ENCODE measurements around the gene SEZ6. TPM values are rescaled to one million over a fixed set of nuclear protein-coding genes. Genes with fewer than 3 reads are reported as not detected.

SEZ6 gene
- total RNA-seq, 1 experiment from 2014 or later, result not detected

DNA sequence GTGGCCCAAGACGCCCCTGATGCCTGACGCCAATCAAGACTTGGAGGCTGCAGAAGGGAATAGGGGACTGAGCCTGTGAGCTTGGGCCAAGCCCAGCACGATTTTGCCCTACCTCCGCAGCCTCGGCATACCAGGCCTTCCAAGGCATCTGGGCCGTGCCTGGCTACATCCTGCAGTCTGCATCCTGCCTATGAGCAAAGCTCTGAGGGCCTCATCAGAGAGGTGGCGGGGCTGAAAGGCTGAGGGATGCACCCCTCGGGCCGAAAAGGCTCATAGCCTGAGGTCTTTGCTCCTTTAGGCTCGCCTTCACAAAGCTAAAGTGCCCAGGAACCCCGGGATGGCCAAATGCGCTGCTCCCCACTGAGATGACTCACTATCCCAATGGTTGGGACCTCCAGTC, 2.5 kb downstream of the SEZ6 start:
- Histone ChIP-seq H3K9ac (ENCODE audit: low read length) (no peak overlapping the region), H4K20me1 (ENCODE audit: low read length) (no peaks in the 10 kb centered on the region), H3K27me3 (ENCODE audit: low read length) (peaks cover 9% of the 10 kb centered on the region), H3K9me2 (replicated peaks; ENCODE audit: low read length) (no peaks in the 10 kb centered on the region), H2AFZ (ENCODE audit: low read length) (no peak overlapping the region), H3K9me3 (ENCODE audit: low read length) (no peaks in the 10 kb centered on the region), H3F3A (ENCODE audit: low read length, unreplicated experiment) (no peaks in the 10 kb centered on the region), H3K4me1 (ENCODE audit: insufficient read depth, low read length) (no peaks in the 10 kb centered on the region), H3K4me2 (ENCODE audit: low read length) (no peak overlapping the region), H3K27ac (ENCODE audit: low read length) (no peak overlapping the region), H3K79me2 (ENCODE audit: low read length) (no peaks in the 10 kb centered on the region), H3K4me3 (ENCODE audit: low read length) (no peak overlapping the region), H3K36me3 (ENCODE audit: low read depth, low read length) (no peaks in the 10 kb centered on the region)
- no peak for DNase-seq
- ChIA-PET POLR2A (ENCODE audit: unreplicated experiment) (no interaction called here), CTCF (no interaction called here)
- no peak for TF ChIP-seq EZH2 (IDR thresholded peaks at IDR 0.05; ENCODE audit: low read length, unreplicated experiment)
- TF ChIP-seq, protein P1, sequence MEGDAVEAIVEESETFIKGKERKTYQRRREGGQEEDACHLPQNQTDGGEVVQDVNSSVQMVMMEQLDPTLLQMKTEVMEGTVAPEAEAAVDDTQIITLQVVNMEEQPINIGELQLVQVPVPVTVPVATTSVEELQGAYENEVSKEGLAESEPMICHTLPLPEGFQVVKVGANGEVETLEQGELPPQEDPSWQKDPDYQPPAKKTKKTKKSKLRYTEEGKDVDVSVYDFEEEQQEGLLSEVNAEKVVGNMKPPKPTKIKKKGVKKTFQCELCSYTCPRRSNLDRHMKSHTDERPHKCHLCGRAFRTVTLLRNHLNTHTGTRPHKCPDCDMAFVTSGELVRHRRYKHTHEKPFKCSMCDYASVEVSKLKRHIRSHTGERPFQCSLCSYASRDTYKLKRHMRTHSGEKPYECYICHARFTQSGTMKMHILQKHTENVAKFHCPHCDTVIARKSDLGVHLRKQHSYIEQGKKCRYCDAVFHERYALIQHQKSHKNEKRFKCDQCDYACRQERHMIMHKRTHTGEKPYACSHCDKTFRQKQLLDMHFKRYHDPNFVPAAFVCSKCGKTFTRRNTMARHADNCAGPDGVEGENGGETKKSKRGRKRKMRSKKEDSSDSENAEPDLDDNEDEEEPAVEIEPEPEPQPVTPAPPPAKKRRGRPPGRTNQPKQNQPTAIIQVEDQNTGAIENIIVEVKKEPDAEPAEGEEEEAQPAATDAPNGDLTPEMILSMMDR (conservative IDR thresholded peaks at IDR 0.05; ENCODE audit: low read depth, low read length), result no peak
- TF ChIP-seq EZH2phosphoT487 (IDR thresholded peaks at IDR 0.05; ENCODE audit: borderline replicate concordance, low read length), result no peak
- no TSS peak for BruUV-seq (replicated peaks)
- intact Hi-C loops (cut with micrococcal nuclease), result no loop called here
- ATAC-seq, result no peak

DNA sequence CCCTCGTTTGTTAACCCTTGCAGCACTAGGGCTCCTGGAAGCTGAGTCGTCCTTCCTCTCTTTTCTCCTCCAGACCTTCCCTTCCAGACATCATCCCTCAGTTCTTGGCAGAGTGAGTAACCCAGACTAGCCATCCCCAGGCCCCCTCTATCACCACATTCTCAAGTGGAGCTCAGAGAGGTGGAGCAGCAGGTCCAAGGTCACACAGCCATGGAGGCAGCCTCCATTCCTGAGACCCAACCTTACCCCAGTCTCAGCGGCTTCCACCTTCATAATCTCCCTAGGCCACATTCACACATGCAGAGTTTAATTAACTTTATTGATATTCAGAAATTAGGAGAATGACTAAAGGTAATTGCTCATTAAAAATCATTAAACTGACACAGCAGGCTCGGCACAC, 3.0 kb downstream of the SEZ6 start:
- Histone ChIP-seq H3K9ac (ENCODE audit: low read length) (no peak overlapping the region), H3K27ac (ENCODE audit: low read length) (no peak overlapping the region), H4K20me1 (ENCODE audit: low read length) (no peaks in the 10 kb centered on the region), H3K79me2 (ENCODE audit: low read length) (no peaks in the 10 kb centered on the region), H3K4me3 (ENCODE audit: low read length) (no peak overlapping the region), H3F3A (ENCODE audit: low read length, unreplicated experiment) (no peaks in the 10 kb centered on the region), H3K4me2 (ENCODE audit: low read length) (no peak overlapping the region), H3K27me3 (ENCODE audit: low read length) (peaks cover 9% of the 10 kb centered on the region), H2AFZ (ENCODE audit: low read length) (no peak overlapping the region), H3K9me2 (replicated peaks; ENCODE audit: low read length) (no peaks in the 10 kb centered on the region), H3K4me1 (ENCODE audit: insufficient read depth, low read length) (no peaks in the 10 kb centered on the region), H3K36me3 (ENCODE audit: low read depth, low read length) (no peaks in the 10 kb centered on the region), H3K9me3 (ENCODE audit: low read length) (no peaks in the 10 kb centered on the region)
- intact Hi-C loops (cut with micrococcal nuclease), result no loop called here
- TF ChIP-seq EZH2 (IDR thresholded peaks at IDR 0.05; ENCODE audit: low read length, unreplicated experiment) (no peak), EZH2phosphoT487 (IDR thresholded peaks at IDR 0.05; ENCODE audit: borderline replicate concordance, low read length) (no peak)
- TF ChIP-seq, protein P1 (conservative IDR thresholded peaks at IDR 0.05; ENCODE audit: low read depth, low read length), result no peak
- CTCF ChIA-PET, result no interaction called here
- POLR2A ChIA-PET (ENCODE audit: unreplicated experiment), result no interaction called here
- no TSS peak for BruUV-seq (replicated peaks)
- no peak for DNase-seq
- no peak for ATAC-seq

DNA sequence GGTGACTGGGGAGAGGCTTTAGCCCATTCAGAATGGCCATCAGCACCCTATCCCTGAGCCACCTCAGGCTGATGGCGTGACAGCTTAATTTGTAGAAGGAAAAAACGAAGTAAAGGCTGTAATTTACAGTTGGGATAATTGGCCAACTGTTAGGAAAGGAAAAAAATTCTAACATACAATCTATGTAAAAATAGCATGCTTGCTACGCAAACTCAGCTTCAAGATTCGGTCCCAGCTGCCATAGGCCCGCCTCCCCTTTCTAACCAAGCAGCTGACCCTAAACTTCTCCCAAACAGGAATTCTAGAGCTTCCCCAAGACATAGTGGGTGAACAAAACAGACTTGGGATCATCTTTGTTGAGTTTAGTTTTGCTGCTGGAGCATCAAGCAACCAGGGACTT, 4.9 kb downstream of the SEZ6 start:
- no peaks in the 10 kb centered on the region for H3K79me2 ChIP-seq (ENCODE audit: low read length)
- H3K4me2 ChIP-seq (ENCODE audit: low read length), result no peak overlapping the region
- H3K36me3 ChIP-seq (ENCODE audit: low read depth, low read length), result no peaks in the 10 kb centered on the region
- H3K4me3 ChIP-seq (ENCODE audit: low read length), result no peak overlapping the region
- no TSS peak for BruUV-seq (replicated peaks)
- ATAC-seq (no peak), DNase-seq (no peak)
- H4K20me1 ChIP-seq (ENCODE audit: low read length), result no peaks in the 10 kb centered on the region
- intact Hi-C loops (cut with micrococcal nuclease), result no loop called here
- H2AFZ ChIP-seq (ENCODE audit: low read length), result no peak overlapping the region
- no peak overlapping the region for H3K27ac ChIP-seq (ENCODE audit: low read length)
- no peak overlapping the region for H3K9ac ChIP-seq (ENCODE audit: low read length)
- no peaks in the 10 kb centered on the region for H3K4me1 ChIP-seq (ENCODE audit: insufficient read depth, low read length)
- TF ChIP-seq EZH2 (IDR thresholded peaks at IDR 0.05; ENCODE audit: low read length, unreplicated experiment), result no peak
- no peak for TF ChIP-seq EZH2phosphoT487 (IDR thresholded peaks at IDR 0.05; ENCODE audit: borderline replicate concordance, low read length)
- TF ChIP-seq, protein P1 (conservative IDR thresholded peaks at IDR 0.05; ENCODE audit: low read depth, low read length), result no peak
- peaks cover 9% of the 10 kb centered on the region for H3K27me3 ChIP-seq (ENCODE audit: low read length)
- no peaks in the 10 kb centered on the region for H3K9me3 ChIP-seq (ENCODE audit: low read length)
- ChIA-PET CTCF (no interaction called here), POLR2A (ENCODE audit: unreplicated experiment) (no interaction called here)
- no peaks in the 10 kb centered on the region for H3F3A ChIP-seq (ENCODE audit: low read length, unreplicated experiment)
- H3K9me2 ChIP-seq (replicated peaks; ENCODE audit: low read length), result no peaks in the 10 kb centered on the region
